GM21360 (cell line): ENCODE results near the gene NXT2.
"Not testable (repeated sequence)": the region's sequence is repeated elsewhere in the genome, so short reads cannot be mapped to it uniquely, and the experiment has no call there.

ENCODE experiments used
- ATAC-seq: cut with Tn5 transposase; IDR thresholded peaks from one replicate; pipeline ENCODE4 v1.9.1; 2021; ENCODE audit warnings: mild to moderate bottlenecking, moderate library complexity; ENCODE audit not compliant: unreplicated experiment

Gene NXT2

GRCh38 chrX:109536439-109537323 is at the start of gene NXT2:
TSS of gene NXT2 (plus strand) at chrX:109536844. CDS start at chrX:109537007, 163 bp downstream.
- peak; percentile 94 for ATAC-seq

DNA sequence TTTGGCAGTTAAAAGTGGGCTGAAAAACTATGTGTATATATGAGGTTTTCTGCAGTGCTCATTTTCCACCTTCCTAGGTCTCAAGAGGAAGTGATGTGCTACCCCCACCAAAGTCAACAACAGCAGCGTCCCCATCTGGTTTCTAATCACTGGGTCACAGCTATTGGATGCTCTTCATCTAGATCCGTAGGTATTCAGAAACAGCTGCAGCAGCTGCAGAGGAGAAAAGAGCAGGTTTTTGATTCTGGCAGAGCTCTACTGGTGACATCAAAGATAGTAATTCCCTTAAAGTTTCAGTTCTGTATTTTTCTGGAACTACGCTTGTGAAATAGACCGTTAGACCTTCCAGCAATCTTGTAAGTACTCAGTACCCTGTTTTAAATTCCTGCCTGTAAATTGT is 49.0 kb upstream of the NXT2 start:
- no peak for ATAC-seq

DNA sequence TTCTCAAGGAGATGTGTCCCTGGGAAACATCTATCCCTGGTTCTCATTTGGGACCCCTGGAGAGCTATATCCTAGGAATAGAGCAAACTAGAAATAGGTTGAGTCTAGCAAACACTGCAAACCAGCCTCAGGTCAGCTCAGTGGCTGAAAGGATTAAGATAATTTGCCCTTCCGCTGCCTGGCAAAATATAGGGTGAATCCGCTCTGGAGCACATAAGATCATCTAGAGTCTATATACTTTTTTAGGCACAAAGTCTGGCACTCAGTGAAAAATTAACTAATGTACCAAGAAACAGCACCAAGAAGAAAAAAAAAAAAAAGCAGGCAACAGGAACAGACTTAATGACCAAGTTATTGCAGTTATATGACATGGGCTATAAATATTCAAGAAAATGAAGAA is 47.5 kb upstream of the NXT2 start:
- no peak for ATAC-seq

DNA sequence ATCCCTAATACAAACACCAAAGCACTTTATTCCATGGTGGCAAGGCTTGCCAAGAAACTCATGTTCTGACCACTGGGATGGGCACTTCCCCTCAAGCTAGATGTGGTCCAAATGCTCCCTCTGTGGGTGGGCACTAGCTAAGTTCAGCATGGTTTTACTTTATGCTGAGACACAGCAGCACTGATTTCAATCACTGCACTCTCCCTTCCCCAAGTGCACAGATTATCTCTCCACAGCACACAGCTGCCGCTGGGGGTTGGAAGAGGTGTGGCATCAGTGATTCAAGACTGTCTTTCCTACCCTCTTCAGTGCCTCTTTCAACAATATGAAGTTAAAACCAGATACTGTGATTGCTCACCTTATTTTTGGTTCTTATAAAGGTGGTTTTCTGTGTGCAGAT is 38.2 kb upstream of the NXT2 start:
- ATAC-seq: no peak

DNA sequence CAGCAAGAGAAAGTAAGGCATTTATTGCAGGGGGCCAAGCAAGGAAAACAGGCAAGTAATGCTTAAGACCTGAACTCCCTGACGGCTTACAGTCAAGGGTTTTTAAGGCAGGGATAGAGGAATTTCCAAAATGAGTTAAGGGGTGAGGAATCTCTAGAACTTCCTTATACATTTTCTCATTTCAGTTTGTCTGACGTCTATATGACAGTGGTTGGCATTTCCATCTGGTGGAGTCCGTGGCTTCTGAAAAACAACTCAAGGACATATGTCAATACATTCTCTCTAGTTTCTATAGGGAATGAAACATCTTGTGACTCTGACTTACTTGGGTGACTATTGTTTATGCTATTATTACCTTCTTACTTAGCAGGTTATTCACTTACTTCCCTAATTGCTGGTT is 35.5 kb upstream of the NXT2 start:
- no peak for ATAC-seq

DNA sequence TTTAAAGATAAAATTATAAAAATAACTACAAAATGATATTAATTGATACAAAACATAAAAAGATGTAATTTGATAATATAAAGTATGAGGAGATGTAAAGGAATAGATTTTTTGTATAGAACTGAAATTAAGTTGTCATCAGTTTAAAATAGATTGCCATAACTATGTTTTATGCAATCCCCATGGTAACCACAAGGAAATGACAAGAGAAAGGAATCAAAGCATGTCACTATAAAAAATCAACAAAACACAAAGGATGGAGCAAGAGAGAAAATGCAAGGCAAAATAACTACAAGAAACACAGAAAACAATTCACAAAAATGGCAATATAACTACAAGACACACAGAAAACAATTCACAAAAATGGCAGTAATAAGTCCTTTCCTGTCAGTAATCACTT is 27.7 kb upstream of the NXT2 start:
- ATAC-seq: no peak

GRCh38 chrX:109511113-109511512 is 25.5 kb upstream of the NXT2 start:
- no peak for ATAC-seq

DNA sequence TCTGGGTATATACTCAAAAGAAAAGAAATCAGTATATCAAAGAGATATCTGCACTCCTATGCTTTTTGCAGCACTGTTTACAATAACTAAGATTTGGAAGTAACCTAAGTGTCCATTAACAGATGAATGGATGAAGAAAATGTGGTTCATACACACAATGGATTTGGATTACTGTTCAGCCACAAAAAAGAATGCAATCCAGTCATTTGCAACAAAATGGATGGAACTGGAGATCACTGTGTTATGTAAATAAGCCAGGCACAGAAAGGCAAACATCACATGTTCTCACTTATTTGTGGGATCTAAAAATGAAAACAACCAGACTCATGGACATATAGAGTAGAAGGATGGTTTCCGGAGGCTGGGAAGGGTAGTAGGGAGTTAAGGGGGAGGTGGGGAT is 17.6 kb upstream of the NXT2 start:
- ATAC-seq: no peak

DNA sequence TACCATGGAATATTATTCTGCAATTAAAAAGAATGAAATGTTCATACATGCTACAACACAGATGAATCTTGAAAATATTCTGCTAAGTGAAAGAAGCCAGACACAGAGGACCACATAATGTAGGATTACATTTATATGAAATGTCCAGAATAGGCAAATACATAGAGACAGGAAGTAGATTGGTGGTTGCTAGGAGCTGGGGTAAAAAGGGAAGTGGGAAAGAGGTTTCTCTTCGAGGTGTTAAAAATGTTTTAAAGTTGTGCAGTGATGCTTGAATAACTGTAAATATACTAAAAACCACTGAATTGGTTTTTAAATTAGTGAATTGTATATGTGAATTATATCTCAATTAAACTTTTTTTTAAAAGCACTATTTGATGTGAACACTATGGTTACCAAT is 3.6 kb upstream of the NXT2 start:
- no peak for ATAC-seq

- ATAC-seq: no peak
These were observed 3.0 kb upstream of the NXT2 start for GRCh38 chrX:109533631-109534030.

DNA sequence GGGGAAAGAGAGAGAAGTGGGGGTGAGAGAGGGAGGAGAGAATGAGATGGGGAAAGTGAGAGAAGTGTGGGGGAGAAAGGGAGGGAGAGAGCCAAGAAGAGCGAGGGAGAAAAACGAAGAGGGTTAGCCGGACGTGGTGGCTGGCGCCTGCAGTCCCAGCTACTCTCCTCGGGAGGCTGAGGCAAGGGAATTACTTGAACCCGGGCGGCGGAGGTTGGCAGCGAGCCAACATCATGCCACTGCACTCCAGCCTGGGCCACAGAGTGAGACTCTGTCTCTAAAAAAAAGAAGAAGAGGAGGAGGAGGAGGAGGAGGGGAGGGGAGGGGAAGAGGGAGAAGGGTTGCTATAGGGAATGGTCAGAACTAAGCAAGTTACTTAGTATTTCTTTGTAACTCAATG is 1.7 kb upstream of the NXT2 start:
- ATAC-seq: no peak

DNA sequence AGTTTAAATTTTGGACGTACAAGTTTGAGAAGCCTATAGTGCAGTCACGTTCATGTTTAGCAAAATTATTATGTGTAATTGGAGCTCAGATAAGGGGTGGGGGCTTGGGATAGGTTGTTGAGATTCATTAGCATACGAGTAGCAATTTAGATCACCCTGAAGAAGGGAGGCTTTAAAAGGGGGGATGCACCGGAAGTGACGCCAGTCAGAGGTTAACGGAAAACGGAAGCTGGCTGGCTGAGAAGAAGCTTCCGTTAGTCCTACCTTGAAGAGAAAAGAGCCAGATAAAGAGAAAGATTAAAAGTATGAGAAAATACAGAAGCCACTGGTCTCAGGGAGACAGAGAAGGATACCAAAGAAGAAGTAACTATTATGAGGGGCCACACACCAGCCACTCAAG is 1.1 kb upstream of the NXT2 start:
- no peak for ATAC-seq

DNA sequence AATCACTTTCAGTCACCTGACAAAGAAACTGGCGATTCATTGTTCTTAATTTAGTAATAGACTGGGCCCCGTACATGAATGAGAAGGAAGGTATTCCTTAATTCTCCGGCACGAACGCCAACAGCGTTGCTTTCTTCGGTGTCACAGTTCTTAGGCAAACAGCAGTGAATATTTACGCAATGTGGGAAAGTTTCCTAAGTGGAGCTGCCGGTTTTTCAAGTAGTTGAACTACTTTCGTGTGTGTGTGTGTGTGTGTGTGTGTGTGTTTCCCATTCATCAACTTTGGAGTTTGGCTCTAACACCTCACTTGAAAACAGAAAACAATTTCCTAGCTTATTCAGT is 651 bp downstream of the NXT2 start:
- ATAC-seq: no peak

DNA sequence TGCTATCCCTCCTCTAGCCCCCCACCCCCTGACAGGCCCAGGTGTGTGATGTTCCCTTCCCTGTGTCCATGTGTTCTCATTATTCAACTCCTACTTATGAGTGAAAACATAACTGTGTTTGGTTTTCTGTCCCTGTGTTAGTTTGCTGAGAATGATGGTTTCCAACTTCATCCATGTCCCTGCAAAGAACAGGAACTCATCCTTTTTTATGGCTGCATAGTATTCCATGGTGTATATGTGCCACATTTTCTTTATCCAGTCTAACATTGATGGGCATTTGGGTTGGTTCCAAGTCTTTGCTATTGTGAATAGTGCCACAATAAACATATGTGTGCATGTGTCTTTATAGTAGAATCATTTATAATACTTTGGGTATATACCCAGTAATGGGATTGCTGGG is 2.4 kb downstream of the NXT2 start:
- ATAC-seq: not testable (repeated sequence)

- no peak for ATAC-seq
These were observed 17.2 kb downstream of the NXT2 start for GRCh38 chrX:109553862-109554261.

GRCh38 chrX:109576083-109576482 is 39.4 kb downstream of the NXT2 start:
- not testable (repeated sequence) for ATAC-seq

DNA sequence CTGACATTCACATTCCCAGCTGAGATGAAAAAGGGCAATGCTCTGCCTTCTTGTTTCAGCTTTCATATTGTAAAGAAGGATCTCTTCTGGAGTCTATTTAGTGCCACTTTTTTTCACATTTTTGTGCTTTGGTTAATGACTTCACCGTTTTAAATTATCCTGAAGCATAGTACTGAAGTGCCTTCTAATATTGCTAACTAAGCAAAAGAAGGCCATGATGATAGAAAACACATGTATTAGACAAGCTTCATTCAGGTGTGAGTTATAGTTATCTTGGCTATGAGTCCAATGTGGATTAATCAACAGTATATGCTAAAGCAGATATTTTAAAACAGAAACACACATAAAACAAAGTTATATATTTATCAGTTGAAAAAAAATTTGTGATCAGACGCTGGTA is 40.4 kb downstream of the NXT2 start:
- ATAC-seq: no peak

DNA sequence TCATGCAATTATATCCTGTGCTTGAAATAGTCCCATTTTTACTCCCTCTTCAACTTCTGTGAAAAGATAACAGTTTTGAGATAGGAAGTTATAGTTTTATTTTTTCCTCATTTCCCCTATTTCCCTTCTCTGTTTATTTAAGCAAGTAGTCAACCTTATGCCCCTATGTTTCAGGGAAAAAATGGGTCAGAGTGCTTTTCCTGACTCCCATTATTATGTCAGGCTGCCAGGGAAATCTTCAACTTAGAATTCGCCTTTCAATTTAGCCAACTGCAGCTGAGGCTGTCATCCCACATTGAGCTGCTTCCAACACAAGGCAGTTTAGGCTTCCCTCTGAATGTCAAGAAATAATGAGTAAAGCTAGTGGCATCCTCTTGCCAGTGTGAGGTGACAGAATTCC is 42.3 kb downstream of the NXT2 start:
- no peak for ATAC-seq

DNA sequence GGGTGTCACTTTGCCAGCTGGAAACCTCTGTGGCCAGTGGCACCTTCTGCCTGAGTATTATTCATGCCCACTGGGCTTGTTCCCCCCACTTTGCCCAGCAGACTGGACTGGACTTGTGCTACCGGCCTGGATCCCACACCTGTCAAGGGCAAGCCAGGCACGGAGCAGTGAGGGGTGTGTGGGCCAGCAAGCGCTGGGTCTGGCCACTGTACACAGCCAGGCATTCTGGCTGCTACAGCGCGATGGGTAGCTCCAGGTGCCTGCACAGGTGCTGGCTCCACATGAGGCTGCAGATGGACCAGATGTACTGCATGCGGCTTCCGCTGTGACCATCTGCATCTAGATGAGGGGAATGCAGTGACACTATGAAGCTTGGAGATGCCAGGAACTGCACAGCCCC is 48.8 kb downstream of the NXT2 start:
- no peak for ATAC-seq

DNA sequence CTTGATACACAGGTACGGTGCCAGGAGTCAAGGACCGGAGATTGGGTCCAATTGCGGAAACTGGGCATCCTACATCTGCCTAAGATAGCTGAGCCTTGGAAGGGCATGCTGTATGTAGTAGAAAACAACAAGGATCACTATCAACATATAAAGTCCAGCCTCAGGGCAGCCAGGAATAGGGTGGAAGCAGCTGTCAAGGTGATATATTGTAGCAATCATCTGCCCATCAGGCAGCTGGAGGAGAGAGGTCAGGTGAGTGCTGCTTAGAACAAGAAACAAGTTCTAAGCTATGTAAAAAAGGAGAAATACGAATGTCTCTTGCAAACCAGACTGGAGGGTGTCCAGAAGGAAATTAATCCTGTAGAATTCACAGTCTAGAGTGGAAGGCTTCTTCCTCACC is 53.5 kb downstream of the NXT2 start:
- ATAC-seq: no peak
